GM21515 (cell line): ENCODE results near the gene C12orf50.
"Not testable (repeated sequence)": the region's sequence is repeated elsewhere in the genome, so short reads cannot be mapped to it uniquely, and the experiment has no call there.

Experiments used
- ATAC-seq: cut with Tn5 transposase; IDR thresholded peaks from one replicate; pipeline ENCODE4 v1.9.1; 2021; ENCODE audit not compliant: unreplicated experiment

The C12orf50 gene

DNA sequence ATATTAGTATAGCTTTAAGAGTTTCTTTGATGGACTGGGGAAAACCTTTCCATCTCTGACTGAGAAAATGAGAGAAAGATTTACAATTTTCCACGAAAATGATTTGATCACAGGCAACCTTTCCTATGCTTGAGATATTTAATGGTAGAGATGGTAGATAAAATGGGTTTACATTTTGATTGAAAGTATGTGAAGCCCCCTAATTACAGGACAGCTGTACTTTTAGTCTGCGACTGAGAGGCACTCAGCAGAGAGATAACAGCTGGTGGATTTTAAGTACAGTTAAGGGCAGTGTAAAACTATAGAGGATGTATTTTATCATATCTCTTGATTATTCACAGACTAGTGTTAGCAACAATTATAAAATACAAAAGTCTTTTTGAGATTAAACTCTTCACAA is 40.7 kb downstream of the C12orf50 start:
- ATAC-seq = no peak

DNA sequence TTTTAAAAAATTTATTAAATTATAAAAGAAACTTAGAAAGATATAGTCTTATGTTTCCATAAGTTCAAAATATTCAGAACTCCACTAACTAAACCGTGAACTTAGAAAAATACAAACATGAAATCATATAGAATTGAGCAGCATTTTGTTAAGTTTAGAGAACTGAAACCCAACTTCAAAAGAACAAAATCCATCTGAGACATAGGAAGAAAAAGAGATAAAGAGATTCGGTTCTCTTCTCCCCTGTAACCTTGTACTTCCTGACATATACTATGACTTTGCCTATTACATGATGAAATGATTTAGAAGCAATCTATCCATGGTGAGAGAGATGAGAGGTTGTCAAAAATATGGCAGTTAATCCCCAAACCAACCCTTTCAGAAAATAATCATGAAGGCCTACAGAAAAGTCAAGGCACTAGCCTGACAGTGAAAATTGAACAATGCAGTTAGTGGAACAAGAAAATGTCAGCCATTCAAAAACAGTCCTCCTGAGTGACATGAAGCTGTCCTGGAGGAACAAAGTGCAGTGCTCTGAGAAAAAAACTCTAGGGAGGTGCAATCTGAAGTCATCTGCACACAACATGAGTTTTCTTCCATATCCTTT is 44.0 kb downstream of the C12orf50 start:
- no peak for ATAC-seq

DNA sequence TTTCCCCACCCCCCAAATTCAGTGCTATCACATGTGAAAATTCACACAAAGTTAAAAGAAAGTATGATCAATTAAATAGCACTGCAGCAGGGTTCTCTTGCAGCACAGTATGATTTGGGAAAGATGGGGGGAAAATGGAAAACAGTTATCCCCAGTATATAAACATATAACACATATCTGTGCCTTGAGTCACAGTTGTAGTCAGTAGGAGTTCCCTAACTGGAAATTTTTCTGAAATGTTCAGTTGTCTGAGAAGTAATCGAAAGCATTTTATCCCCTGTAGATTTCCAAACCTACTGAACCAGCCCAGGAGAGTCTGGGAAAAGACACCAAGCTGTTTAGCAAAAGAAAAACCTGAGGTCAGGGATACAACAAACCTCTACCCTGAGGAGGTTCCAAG is 47.0 kb downstream of the C12orf50 start:
- no peak for ATAC-seq

DNA sequence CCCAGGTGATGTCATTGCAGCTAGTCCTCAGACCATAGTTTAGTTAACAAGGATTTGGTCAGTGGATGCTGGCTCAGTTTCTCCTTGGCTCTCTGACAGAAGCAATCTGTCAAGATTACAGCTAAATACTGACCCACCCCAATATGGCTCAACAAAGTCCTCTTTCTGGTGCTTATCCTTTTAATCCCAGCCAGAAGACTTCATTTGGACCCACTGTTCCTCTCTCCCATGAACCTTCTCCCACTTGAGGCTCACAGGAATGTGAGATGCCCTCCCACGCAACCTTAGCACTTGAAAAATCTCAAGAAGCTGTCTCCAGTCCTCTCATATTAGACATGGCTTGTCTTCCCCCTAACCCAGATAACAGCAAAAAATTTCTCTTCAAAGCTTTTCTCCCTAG is 47.7 kb downstream of the C12orf50 start:
- ATAC-seq = no peak

DNA sequence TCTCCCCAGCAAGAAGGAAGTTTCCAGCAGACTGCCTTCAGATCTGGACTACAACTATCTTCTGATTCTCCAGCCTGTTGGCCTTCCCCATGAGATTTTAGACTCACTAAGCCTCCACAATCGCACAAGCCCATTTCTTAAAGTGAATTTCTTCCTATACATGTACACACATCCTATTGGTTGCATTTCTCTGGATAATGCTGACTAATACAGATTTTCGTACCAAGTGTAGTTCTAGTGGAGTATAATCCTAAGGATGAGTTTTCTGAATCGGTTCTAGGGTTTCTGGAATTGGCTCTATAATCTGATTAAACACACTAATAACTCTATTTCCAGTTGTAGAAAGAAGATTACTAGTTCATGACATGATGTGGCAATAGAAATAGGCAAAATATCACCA is 53.3 kb downstream of the C12orf50 start:
- ATAC-seq = no peak

DNA sequence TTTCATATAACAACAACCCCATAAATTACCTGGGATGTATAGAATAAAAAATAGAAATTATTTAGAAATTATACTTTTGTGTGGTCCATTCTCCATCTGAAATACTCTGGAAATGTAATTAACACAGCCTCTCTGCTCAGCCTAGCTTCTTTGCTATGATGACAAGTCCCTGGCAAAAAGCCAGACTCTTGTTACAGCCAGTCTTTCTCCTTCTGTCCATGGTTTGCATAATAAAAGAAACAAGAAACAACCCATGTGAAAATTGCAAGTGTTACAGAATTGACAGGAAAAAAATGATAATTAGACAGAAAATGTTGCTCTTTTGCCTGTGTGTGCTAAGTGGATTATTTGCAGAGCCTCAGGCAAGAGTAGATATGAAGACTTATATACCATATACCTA is 61.3 kb downstream of the C12orf50 start:
- no peak for ATAC-seq

DNA sequence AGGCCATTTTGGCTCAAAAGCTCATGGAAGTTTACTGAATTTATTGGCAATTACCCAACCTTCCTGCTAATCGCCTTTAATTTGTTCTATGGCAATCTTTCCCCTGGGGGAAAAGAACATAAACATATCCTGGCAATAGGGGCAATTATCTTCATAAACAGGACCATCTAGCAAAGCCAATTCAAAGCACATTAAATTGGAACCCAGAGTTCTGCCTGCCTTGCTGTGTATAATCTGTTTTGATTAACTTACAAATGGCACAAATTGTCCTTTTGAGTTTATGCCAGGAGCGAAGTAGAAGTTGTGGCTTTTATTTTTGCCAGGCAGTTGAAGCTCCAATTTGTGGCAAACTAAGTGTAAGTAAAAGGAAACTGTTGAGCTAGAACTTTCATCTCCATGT is 68.6 kb downstream of the C12orf50 start:
- ATAC-seq = no peak

DNA sequence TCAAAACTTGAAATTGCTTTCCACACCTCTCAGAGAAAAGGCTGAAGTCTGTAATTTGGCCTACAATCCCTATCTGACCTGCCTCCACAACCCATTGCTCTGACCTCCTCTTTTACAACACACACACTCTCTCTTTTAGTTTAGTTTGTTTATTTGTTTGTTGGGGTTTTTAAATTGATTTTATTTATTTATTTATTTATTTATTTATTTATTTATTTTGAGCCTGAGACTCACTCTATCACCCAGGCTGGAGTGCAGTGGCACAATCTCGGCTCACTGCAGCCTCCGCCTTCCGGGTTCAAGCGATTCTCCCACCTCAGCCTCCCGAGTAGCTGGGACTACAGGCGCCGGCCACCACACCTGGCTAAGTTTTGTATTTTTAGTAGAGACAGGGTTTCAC is 75.2 kb downstream of the C12orf50 start:
- not testable (repeated sequence) for ATAC-seq

DNA sequence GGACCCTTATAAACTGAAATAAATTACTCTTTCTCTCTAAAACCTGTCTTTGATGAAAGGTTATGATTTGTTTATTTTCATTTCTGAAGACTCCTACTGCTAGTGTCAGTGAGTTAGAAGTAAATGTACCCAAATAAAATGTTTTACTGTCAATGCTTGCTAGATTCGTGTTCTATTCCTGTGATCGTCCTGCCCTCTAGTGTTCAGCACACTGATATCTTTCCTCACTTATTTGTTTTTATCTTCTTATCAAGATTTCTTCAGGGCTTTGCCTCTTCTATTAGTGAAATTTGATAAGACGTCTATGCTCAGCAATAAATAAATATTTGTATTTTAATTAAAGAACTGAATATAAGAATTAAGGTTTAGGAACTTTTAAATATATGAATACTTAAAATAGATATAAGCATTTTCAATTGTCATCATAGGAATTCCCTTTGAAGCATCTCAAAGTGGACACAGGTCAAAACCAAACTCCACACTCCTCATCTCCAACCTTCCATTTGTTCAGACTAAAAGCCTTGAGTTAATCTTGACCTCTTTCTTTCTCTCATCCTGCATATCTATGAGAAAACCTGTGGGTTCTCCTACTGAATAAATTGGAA is 75.8 kb downstream of the C12orf50 start:
- no peak for ATAC-seq

DNA sequence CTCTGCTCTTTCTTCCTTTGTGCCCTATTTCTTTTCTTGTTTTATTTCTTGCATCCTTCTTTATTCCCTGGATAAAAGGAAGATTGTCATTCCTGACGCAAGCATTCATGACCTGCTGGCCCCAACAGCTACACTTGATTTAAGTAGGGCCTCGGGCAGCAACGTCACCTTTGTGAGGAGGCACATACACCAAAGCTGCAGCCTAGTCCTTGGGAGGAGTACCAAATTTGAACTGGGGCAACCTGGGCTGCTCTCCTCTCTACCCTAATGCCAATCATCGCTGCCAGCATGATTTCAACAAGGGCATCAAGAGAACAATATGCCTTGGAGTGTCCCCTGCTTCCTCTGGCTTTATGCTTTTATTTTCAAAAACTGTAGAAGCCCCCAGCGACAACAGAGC is 76.4 kb downstream of the C12orf50 start:
- ATAC-seq = no peak

DNA sequence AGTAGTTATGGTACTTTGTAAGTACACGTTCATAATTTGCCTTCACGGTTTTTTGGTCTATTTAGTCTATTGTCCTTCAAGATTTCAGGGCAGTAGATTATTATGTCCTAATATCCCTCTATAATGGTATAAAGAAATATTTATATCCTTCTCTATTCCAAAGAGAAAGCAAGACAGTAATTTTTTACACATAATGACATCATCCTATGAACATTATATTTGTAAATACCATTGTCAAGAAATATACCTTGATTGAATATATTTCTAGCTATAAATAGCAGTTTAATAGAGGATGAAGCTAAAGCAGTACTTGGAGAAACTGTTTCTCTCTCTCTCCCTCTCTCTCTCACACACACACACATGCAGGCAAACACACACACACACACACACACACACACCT is 77.0 kb downstream of the C12orf50 start:
- ATAC-seq = no peak

DNA sequence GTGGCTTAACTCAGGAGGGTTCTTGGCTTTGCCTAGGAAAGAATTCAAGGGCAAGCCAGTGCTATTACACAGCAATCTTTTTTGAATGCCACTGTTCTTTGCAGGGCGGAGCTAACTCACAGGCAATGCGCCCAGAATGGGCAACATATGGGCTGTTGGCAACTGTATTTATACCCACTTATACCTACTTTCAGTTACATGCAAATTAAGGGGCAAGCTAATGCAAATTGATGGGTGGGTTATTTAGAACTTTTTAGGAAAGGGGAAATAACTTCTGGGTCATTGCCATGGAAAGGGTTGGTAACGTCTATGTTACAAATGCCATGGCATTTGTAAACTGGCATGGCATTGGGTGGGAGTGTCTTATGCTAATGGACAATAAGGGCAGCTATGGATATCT is 85.4 kb downstream of the C12orf50 start:
- ATAC-seq = no peak

DNA sequence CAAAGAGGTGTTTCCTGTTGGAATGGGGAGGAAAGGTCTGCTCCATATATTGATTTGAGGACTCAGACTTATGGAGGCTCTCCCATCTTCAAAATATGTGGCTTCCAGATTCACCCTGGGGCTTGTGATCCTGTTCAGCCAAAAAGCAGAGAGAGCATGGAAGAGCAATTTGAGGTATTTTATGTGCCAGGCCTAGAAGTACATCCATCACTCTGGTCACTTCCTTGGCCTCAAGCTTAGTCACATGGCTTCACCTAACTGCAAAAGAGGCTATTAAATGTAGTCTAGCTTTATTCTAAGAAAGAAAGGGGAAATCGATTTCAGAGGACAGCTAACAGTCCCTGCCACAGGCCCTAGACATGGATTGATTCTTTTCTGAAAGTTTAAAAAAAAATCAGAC is 86.2 kb downstream of the C12orf50 start:
- ATAC-seq = no peak

DNA sequence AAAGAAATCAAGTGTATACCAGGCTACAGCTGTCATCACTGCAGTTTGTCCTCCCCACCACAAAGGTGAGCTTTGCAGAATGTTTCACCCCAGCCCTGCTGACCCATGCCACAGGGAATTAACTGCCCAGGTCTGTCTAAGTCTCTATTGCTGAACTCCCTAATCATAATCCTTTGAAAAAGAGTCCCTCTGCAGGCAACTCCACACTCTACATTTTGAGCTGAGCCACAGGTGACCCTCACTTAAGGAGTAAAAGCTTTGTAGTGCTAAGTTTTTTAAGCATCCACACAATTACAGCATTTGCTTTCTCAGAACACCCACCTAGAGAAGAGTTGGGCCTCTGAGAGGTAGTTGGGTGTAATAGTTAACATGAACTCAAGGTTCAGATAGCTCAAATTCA is 90.0 kb downstream of the C12orf50 start:
- no peak for ATAC-seq

DNA sequence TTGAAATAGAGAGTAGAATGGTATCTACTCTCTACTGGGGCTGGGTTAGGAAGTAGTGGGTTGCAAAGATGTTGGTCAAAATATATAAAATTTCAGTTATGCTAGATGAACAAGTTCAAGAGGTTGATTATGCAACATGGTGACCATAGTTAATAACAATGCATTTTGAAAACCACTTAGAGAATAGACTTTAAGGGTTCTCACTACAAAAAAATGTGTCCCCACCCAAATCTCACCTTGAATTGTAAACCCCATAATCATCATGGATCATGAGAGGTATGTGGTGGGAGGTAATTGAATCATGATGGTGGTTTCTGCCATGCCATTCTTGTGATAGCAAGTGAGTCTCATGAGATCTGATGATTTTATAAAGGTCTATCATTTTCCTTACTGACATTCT is 94.0 kb downstream of the C12orf50 start:
- ATAC-seq = no peak

DNA sequence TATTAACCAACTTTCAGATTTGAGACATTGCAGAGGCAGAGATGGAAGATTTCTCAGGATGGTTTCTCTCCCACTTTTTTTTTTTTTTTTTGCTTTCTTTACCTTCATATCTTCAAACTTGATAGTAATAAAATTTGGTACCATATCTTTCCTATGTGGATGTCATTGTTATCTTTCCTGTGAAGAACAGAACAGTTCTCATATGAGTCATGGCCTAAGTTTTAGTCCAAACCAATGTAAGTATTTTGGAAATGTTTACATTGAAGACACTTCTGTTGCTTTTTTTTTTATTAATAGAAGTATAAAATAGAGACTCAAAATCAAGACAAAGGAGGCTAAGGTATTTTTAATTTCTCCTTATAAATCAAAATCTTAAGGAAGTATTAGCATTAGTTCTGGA is 95.2 kb downstream of the C12orf50 start:
- ATAC-seq = no peak

DNA sequence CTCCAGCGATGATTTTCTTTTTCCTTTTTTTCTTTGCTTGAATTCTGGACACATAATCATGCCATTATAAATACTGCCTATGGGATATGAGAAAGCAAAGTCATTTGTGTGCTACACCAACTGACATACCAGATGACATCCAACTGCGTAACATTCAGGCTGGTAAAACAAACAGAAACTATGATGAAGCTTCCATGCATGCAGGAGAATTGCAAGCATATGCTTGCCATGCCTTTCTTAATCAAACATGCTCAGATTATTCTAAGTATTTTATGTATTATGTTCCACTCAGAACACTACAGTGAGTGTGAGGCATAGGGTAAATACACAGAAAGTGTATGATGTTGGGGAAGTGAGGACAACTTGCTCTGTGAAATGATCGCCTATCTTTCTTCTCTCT is 97.4 kb downstream of the C12orf50 start:
- no peak for ATAC-seq

DNA sequence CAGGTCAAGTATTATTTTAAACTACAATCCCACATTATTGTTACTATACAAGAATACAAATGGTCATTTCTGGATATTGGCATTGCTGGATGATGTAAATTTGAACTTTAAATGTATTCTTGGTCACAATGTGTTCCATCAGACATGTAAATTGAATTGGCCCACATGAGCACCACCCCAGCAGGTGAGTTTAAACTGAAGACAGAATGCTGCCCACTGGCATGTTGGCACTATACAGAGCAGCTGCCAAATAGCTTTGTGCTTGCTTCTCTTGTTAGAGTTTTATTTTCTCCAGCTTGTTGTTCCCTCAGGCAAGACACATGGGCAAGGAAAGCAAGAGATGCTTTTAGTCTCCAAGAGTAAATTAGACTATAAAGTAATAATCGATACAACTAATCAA is 98.6 kb downstream of the C12orf50 start:
- no peak for ATAC-seq
